Measurements from ENCODE around the gene DNAH10.
A peak's percentile ranks its signal among the peaks of the same experiment; 100 is the strongest.

DNAH10 gene

GRCh38 chr12:123717350-123717749 is 44.8 kb upstream of the DNAH10 start:
- TF ChIP-seq CTCF (IDR thresholded peaks at IDR 0.05; ENCODE audit: insufficient read depth, low read depth, low read length, missing control alignments): no peak
- DNase-seq (ENCODE audit: low read depth): no peak
- H3K4me3 ChIP-seq (ENCODE audit: low read length): no peak overlapping the region

DNA sequence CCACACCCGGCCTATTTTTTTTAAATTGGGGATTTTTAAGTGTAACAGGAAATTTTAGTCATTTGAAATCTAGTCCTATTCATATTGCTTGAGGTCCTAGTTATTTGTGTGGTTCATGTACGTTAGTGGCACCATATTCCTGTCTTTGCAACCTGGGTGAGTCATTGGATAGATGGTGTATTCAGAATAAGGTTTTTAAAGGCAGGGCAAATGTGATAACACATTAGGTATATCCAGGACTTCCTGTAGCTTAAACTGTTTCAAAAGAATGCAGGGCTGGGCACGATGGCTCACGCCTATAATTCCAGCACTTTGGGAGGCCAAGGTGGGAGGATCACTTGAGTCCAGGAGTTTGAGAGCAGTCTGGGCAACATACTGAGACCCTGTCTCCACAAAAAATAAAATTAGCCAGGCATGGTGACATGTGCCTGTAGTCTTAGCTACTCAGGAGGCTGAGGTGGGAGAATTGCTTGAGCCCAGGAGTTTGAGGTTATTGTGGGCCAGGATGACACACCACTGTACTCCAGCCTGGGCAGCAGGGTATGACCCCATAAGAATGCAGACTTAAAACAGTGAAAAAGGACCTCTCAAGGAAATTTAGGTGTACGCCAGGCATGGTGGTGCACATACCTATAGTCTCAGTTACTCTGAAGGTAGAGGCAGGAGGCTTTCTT is 41.8 kb upstream of the DNAH10 start:
- DNase-seq (ENCODE audit: low read depth): peak; percentile 67
- no peak for TF ChIP-seq CTCF (IDR thresholded peaks at IDR 0.05; ENCODE audit: insufficient read depth, low read depth, low read length, missing control alignments)
- H3K4me3 ChIP-seq (ENCODE audit: low read length): no peak overlapping the region

GRCh38 chr12:123721245-123721644 is 40.9 kb upstream of the DNAH10 start:
- no peak for TF ChIP-seq CTCF (IDR thresholded peaks at IDR 0.05; ENCODE audit: insufficient read depth, low read depth, low read length, missing control alignments)
- no peak for DNase-seq (ENCODE audit: low read depth)
- H3K4me3 ChIP-seq (ENCODE audit: low read length): no peak overlapping the region

DNA sequence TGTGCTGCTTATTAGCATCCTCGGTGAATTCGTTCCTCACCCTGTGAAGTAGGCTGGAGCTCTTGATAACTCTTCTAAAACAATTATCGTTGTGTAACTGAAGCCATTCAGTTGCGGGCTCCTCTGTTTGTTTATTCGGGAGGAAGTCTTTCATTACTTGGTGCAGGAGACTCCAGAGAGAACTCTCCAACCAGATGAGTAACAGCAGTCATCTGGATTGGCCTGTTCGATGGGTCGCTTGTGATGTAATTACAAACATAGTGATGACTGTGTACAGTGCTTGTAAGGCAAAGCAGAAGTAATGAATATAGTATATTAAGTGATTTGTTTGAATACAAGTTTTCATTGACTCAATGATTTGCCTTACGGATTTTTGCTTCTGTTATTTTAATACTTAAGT is 39.1 kb upstream of the DNAH10 start:
- peak; percentile 72 for DNase-seq (ENCODE audit: low read depth)

DNA sequence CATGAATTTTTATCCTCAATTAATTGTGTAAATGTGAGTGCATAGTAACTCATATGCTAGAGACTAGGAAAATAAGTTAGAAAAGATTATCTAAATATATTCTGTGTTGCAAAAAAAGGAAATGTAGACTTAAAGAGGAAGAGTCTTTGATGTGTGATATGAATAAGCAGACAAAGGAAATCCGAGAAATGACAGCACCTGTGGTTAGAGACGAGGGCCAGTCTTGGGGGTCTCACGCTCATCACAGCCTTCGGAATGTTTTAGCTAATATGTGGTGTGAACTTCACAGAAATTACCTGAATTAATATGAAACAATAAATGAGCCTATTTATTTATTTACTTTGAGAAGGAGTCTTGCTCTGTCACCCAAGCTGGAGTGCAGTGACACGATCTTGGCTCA is 38.3 kb upstream of the DNAH10 start:
- DNase-seq (ENCODE audit: low read depth): no peak
- H3K4me3 ChIP-seq (ENCODE audit: low read length): no peak overlapping the region
- no peak for TF ChIP-seq CTCF (IDR thresholded peaks at IDR 0.05; ENCODE audit: insufficient read depth, low read depth, low read length, missing control alignments)

More for the DNA sequence above, 39.1 kb upstream of the DNAH10 start:
- no peak for TF ChIP-seq CTCF (IDR thresholded peaks at IDR 0.05; ENCODE audit: insufficient read depth, low read depth, low read length, missing control alignments)
- no peak overlapping the region for H3K4me3 ChIP-seq (ENCODE audit: low read length)

- no peak for DNase-seq (ENCODE audit: low read depth)
- TF ChIP-seq CTCF (IDR thresholded peaks at IDR 0.05; ENCODE audit: insufficient read depth, low read depth, low read length, missing control alignments): no peak
- no peak overlapping the region for H3K4me3 ChIP-seq (ENCODE audit: low read length)
These were observed 35.9 kb upstream of the DNAH10 start for GRCh38 chr12:123726244-123726643.

GRCh38 chr12:123726962-123727361 is 35.1 kb upstream of the DNAH10 start:
- no peak for TF ChIP-seq CTCF (IDR thresholded peaks at IDR 0.05; ENCODE audit: insufficient read depth, low read depth, low read length, missing control alignments)
- no peak for DNase-seq (ENCODE audit: low read depth)
- H3K4me3 ChIP-seq (ENCODE audit: low read length): no peak overlapping the region
